BJ (cell line): ENCODE data around the gene SNAI3. TPM values are rescaled to one million over a fixed set of nuclear protein-coding genes. Genes with fewer than 3 reads are reported as not detected.

Source experiments
- CTCF ChIA-PET: fragments of 350-600 bp; formaldehyde crosslinking; extraction: SDS; loops from one replicate; lab custom pipeline; 2021; ENCODE audit warnings: antibody characterized with exemption, inconsistent platforms; lab: Yijun Ruan, JAX
- POLR2A ChIA-PET: fragments of 300-600 bp; sonication (Branson Sonifier 250); formaldehyde crosslinking; extraction: SDS; loops from one replicate; lab custom pipeline; 2021; ENCODE audit warnings: antibody characterized with exemption; lab: Charles Lee
- DNase-seq: peaks from one replicate; pipeline ENCODE4 v3.0.0-alpha.2; 2011; ENCODE audit warnings: low read depth
- H3K27me3 ChIP-seq: 2 replicates; pipeline ENCODE4 v1.6.0; 2011; ENCODE audit warnings: low read length; ENCODE audit not compliant: control insufficient read depth, insufficient read depth
- H3K36me3 ChIP-seq: 2 replicates; pipeline ENCODE4 v1.5.1; 2011; ENCODE audit warnings: low read length; ENCODE audit not compliant: control insufficient read depth, insufficient read depth
- H3K4me3 ChIP-seq: 2 replicates; pipeline ENCODE4 v1.5.1; 2011; ENCODE audit warnings: low read depth, mild to moderate bottlenecking, control low read depth, low read length
- CTCF ChIP-seq: IDR thresholded peaks from 2 replicates; pipeline ENCODE4 v1.5.1; 2011; ENCODE audit warnings: low read depth, mild to moderate bottlenecking, control low read depth, inconsistent platforms, low read length, moderate library complexity; ENCODE audit not compliant: insufficient read depth
- polyA plus RNA-seq: library from polyadenylated mRNA; depleted of rRNA; stranded (reverse); fragments of >200 nt; gene quantifications from 2 replicates; pipeline ENCODE4 v1.2.3, GENCODE V29; 2011

The SNAI3 gene
- polyA plus RNA-seq, 1 experiment, result not detected

GRCh38 chr16:88695753-88696152 is 9.4 kb upstream of the SNAI3 start:
- CTCF ChIA-PET, result interaction anchor here (1.3 to 1.5 kb wide), 2 partner anchors 11 kb away, joined by 3 to 4 read pairs; no protein-coding TSS in a partner anchor
- Histone ChIP-seq H3K4me3 (no peak overlapping the region), H3K27me3 (peaks cover 3% of the 10 kb centered on the region; the same call in 1 of the 2 replicates), H3K36me3 (peaks cover 18% of the 10 kb centered on the region)
- no peak for TF ChIP-seq CTCF
- POLR2A ChIA-PET, result no interaction called here
- DNase-seq, result no peak

- peaks cover 18% of the 10 kb centered on the region for H3K36me3 ChIP-seq
- CTCF ChIA-PET, result interaction anchor here (1.3 kb wide), 1 partner anchor 10 kb away, joined by 3 read pairs; no protein-coding TSS in a partner anchor
- no peak for DNase-seq
- POLR2A ChIA-PET, result no interaction called here
- H3K27me3 ChIP-seq, result peaks cover 4% of the 10 kb centered on the region; the same call in 1 of the 2 replicates
- TF ChIP-seq CTCF, result no peak
- no peak overlapping the region for H3K4me3 ChIP-seq
Measured at GRCh38 chr16:88695218-88695617, 8.9 kb upstream of the SNAI3 start.

GRCh38 chr16:88694221-88695087 is 8.1 kb upstream of the SNAI3 start:
- no peak for DNase-seq
- no peak for TF ChIP-seq CTCF
- CTCF ChIA-PET, result interaction anchor here (1.3 kb wide), 1 partner anchor 9 kb away, joined by 3 read pairs; no protein-coding TSS in a partner anchor
- H3K27me3 ChIP-seq, result peaks cover 6% of the 10 kb centered on the region
- no peak overlapping the region for H3K4me3 ChIP-seq
- POLR2A ChIA-PET, result no interaction called here
- H3K36me3 ChIP-seq, result peaks cover 11% of the 10 kb centered on the region

DNA sequence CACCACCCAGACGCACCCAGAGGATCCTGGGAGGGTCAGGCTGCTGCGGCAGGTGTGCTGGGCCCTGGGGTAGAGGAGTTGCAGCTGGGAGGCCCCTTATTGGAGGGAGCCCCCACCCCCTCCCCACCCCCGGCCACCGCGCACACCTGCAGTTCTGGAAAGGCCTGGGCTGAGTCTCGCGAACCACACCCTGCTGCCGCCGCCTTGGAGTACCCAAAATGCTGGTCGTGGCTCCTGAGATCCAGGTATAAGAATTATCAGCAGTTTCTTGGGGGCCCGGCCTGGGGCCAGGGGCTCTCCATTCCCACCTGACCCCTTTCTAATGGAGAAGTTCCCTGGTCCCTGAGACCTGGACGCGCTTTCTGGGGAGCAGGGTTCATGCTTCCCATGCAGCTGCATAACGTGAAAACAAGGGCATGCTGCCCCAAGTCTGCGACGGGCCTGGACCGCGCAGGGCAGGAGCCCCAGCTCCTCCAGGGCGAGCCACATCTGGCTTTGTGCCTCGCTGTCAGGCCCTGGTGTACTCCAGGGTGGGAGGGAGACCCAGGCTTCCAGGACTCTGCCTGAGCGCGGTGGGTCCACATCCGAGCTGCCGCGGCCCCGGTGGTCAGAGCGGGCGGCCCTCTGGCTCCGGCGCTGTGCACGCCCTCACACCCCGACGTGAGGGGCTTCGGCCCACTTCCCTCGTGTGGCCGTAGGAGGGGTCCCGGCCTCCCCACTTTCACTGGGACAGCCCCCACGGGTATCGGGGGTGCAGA is 7.3 kb upstream of the SNAI3 start:
- CTCF ChIA-PET, result no interaction called here
- H3K27me3 ChIP-seq, result peaks cover 10% of the 10 kb centered on the region
- H3K4me3 ChIP-seq, result no peak overlapping the region
- TF ChIP-seq CTCF, result no peak
- POLR2A ChIA-PET, result no interaction called here
- no peak for DNase-seq
- H3K36me3 ChIP-seq, result peaks cover 10% of the 10 kb centered on the region

- no peak for DNase-seq
- POLR2A ChIA-PET, result no interaction called here
- CTCF ChIA-PET, result no interaction called here
- H3K36me3 ChIP-seq, result peaks cover 6% of the 10 kb centered on the region
- TF ChIP-seq CTCF, result no peak
- no peak overlapping the region for H3K4me3 ChIP-seq
- H3K27me3 ChIP-seq, result peaks cover 13% of the 10 kb centered on the region
Measured at GRCh38 chr16:88692861-88693260, 6.6 kb upstream of the SNAI3 start.
